ENCODE data around the gene GSPT1.
"Not testable (repeated sequence)": the region's sequence is repeated elsewhere in the genome, so short reads cannot be mapped to it uniquely, and the experiment has no call there.

DNA sequence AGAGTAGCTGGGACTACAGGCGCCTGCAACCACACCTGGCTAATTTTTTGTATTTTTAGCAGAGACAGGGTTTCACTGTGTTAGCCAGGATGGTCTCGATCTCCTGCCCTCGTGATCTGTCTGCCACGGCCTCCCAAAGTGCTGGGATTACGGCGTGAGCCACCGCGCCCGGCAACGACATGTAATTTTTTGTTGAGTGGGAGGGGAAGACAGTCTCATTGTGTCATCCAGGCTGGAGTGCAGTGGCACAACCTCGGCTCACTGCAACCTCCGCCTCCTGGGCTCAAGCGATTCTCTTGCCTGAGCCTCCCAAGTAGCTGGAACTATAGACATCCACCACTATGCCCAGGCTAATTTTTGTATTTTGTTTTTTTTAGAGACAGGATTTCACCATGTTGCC is 96.8 kb downstream of the GSPT1 start:
- TF ChIP-seq CTCF (conservative IDR thresholded peaks at IDR 0.05; ENCODE audit: low read length); EZH2phosphoT487 (IDR thresholded peaks at IDR 0.05; ENCODE audit: borderline replicate concordance, low read depth, low read length): not testable (repeated sequence)
